HepG2 (cell line): Measurements from ENCODE around the gene MND1. TPM values are rescaled to one million over a fixed set of nuclear protein-coding genes. Genes with fewer than 3 reads are reported as not detected.

ENCODE experiments used
- ARHGAP35 ChIP-seq: sonication (generic); formaldehyde crosslinking; IDR thresholded peaks from 2 replicates; pipeline ENCODE4 v1.9.0; 2022; ENCODE audit warnings: mild to moderate bottlenecking, inconsistent platforms, moderate library complexity, missing genetic modification reagents, borderline replicate concordance
- FOXA1 ChIP-seq, 2 experiments: fragments of 450-650 bp in 1 of 2; sonication (generic) in 1 of 2; formaldehyde crosslinking in 1 of 2; IDR thresholded peaks; 2 replicates each; pipeline versions ENCODE4 v1.4.0 to v1.6.1; 2016 to 2020; ENCODE audit warnings: missing genetic modification reagents in 1 of 2
- HDAC1 ChIP-seq: sonication (generic); formaldehyde crosslinking; IDR thresholded peaks from 2 replicates; pipeline ENCODE4 v1.5.1; 2020; ENCODE audit warnings: mild to moderate bottlenecking, missing genetic modification reagents
- HNF4A ChIP-seq: sonication (generic); formaldehyde crosslinking; IDR thresholded peaks from 2 replicates; pipeline ENCODE4 v1.4.0; 2020; ENCODE audit warnings: missing genetic modification reagents
- KLF15 ChIP-seq: sonication (generic); formaldehyde crosslinking; IDR thresholded peaks from 2 replicates; pipeline ENCODE4 v1.8.1; 2023; ENCODE audit warnings: borderline replicate concordance, mild to moderate bottlenecking, inconsistent platforms, missing genetic modification reagents, mixed read lengths
- MTA3 ChIP-seq: sonication (generic); formaldehyde crosslinking; IDR thresholded peaks from 2 replicates; pipeline ENCODE4 v1.4.0; 2020; ENCODE audit warnings: missing genetic modification reagents
- PAWR ChIP-seq: sonication (generic); formaldehyde crosslinking; IDR thresholded peaks from 2 replicates; pipeline ENCODE4 v1.4.0; 2020; ENCODE audit warnings: missing genetic modification reagents, mild to moderate bottlenecking, borderline replicate concordance
- SAFB2 ChIP-seq: sonication (generic); formaldehyde crosslinking; IDR thresholded peaks from 2 replicates; pipeline ENCODE4 v1.5.1; 2020; ENCODE audit warnings: missing genetic modification reagents, low read depth, mild to moderate bottlenecking, borderline replicate concordance
- TBP ChIP-seq: sonication (generic); formaldehyde crosslinking; IDR thresholded peaks from 2 replicates; pipeline ENCODE4 v1.5.0; 2020; ENCODE audit warnings: missing genetic modification reagents
- TBX2 ChIP-seq: sonication (generic); formaldehyde crosslinking; IDR thresholded peaks from 2 replicates; pipeline ENCODE4 v1.5.0; 2020; ENCODE audit warnings: missing genetic modification reagents, mild to moderate bottlenecking, borderline replicate concordance
- U2AF1 ChIP-seq: fragments of 200-400 bp; formaldehyde crosslinking; optimal IDR thresholded peaks from 2 replicates; pipeline ENCODE3; 2017; ENCODE audit warnings: mild to moderate bottlenecking, low read depth, low read length
- ZBTB2 ChIP-seq: sonication (generic); formaldehyde crosslinking; IDR thresholded peaks from 2 replicates; pipeline ENCODE4 v1.8.0; 2022; ENCODE audit warnings: low read depth, missing genetic modification reagents
- ZNF3 ChIP-seq: IDR thresholded peaks from 2 replicates; pipeline ENCODE4 v1.7.0; 2017; ENCODE audit warnings: inconsistent platforms
- ZNF773 ChIP-seq: sonication (generic); formaldehyde crosslinking; IDR thresholded peaks from 2 replicates; pipeline ENCODE4 v1.4.0; 2020; ENCODE audit warnings: missing genetic modification reagents, borderline replicate concordance
- ZSCAN20 ChIP-seq: sonication (generic); formaldehyde crosslinking; IDR thresholded peaks from 2 replicates; pipeline ENCODE4 v1.4.0; 2020; ENCODE audit warnings: missing genetic modification reagents, mild to moderate bottlenecking, borderline replicate concordance
- ZSCAN5A ChIP-seq: sonication (generic); formaldehyde crosslinking; IDR thresholded peaks from 2 replicates; pipeline ENCODE4 v1.8.0; 2022; ENCODE audit warnings: mild to moderate bottlenecking, missing genetic modification reagents, borderline replicate concordance
- polyA plus RNA-seq, 8 experiments: library from polyadenylated mRNA; depleted of rRNA in 3 of 8; stranded (reverse) in 7 of 8; unstranded in 1 of 8; fragments of >200 nt; fragmentation: Illumina TruSeq in 4 of 8; extraction: Trizol in 4 of 8; gene quantifications; 2 replicates each; pipeline versions ENCODE4 v1.2.1 to v1.2.3, GENCODE V29; 2011 to 2016; ENCODE audit warnings: low read depth in 4 of 8, missing spikeins in 1 of 8, mixed read lengths in 1 of 8; ENCODE audit not compliant: insufficient read depth in 1 of 8
- total RNA-seq, 5 experiments: library from RNA; depleted of rRNA; stranded (reverse); fragments of >200 nt; fragmentation: Illumina TruSeq; extraction: Trizol; gene quantifications; 2 replicates each; pipeline ENCODE4 v1.2.3, GENCODE V29; 2016; ENCODE audit warnings: low read depth in 1 of 5
- TF ChIP-seq, protein P1 (sequence below): sonication (generic); formaldehyde crosslinking; IDR thresholded peaks from 2 replicates; pipeline ENCODE4 v1.8.1; 2022; ENCODE audit warnings: low read depth, mild to moderate bottlenecking, missing genetic modification reagents
- TF ChIP-seq, protein P2 (sequence below): IDR thresholded peaks from 2 replicates; pipeline ENCODE4 v1.6.1; 2016; ENCODE audit warnings: low read depth, control low read depth

The MND1 gene
- total and polyA plus RNA-seq, 2 of the 13 experiments (the other 11 are each of a cell fraction or from before 2014, with no cell fraction given) = 4.8 to 30.7 TPM

DNA sequence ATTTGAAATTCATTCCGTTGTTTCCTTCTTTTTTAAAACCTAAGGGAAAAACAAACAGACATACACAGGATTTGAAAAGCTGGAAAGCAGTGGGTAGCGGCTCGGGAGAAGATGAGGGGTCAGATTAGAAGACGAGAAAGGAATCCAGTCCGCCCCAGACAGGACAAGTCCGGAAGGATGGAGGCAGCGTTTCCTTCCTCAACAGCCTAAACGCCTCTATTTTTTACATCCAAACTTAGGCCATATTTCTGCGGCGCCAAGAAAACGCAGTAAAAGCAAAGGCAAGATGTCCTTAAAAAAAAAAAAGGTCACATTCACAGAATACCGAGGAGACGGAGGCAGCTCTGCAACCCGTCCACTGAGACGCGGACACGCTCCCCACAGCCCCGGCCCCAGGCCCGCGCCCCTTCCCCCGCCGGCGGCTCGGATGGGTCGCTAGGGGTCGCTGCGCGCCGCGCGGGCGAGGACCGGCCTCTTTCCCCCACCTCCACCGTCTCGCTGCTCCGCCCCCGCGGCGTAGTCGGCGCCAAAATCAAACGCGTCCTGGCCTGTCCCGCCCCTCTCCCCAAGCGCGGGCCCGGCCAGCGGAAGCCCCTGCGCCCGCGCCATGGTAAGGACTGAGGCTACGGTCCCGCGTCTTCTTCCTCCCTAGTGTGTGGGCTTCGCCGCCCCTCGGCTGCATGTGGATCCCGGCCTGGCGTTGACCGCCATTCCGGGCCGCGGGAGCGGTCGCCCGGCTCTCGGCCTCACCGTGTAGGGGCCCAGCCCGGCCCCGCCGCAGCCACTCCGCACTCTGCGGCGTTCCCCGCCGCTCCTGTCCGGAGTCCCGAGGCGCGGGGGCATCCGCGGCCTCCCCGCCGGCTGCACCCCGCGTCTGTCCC lies at the start of gene MND1 (continued):
- TF ChIP-seq TBP (CRISPR knock-in tag) (no peak), ZBTB2 (CRISPR knock-in tag) (0 out of 2 replicates have a peak, but pooled peaks have one; percentile 50), HNF4A (CRISPR knock-in tag) (peak; percentile 9; the same call in 1 of the 2 replicates), PAWR (no peak), TBX2 (peak; percentile 69), FOXA1 (IDR thresholded peaks at IDR 0.05) (no peak), FOXA1 (CRISPR knock-in tag; IDR thresholded peaks at IDR 0.05) (peak; percentile 25; the same call in 1 of the 2 replicates), ZSCAN20 (CRISPR knock-in tag) (0 out of 2 replicates have a peak, but pooled peaks have one; percentile 80), ZNF3 (CRISPR knock-in tag) (no peak), HDAC1 (CRISPR knock-in tag) (peak; percentile 97), ZSCAN5A (CRISPR knock-in tag) (peak; percentile 70; the same call in 1 of the 2 replicates), ZNF773 (CRISPR knock-in tag) (peak; percentile 82; the same call in 1 of the 2 replicates), ARHGAP35 (CRISPR knock-in tag) (0 out of 2 replicates have a peak, but pooled peaks have one; percentile 37), MTA3 (CRISPR knock-in tag) (no peak), U2AF1 (peak; percentile 33), SAFB2 (CRISPR knock-in tag) (peak; percentile 44; the same call in 1 of the 2 replicates), KLF15 (CRISPR knock-in tag) (peak; percentile 60; the same call in 1 of the 2 replicates)
- TF ChIP-seq, protein P1, sequence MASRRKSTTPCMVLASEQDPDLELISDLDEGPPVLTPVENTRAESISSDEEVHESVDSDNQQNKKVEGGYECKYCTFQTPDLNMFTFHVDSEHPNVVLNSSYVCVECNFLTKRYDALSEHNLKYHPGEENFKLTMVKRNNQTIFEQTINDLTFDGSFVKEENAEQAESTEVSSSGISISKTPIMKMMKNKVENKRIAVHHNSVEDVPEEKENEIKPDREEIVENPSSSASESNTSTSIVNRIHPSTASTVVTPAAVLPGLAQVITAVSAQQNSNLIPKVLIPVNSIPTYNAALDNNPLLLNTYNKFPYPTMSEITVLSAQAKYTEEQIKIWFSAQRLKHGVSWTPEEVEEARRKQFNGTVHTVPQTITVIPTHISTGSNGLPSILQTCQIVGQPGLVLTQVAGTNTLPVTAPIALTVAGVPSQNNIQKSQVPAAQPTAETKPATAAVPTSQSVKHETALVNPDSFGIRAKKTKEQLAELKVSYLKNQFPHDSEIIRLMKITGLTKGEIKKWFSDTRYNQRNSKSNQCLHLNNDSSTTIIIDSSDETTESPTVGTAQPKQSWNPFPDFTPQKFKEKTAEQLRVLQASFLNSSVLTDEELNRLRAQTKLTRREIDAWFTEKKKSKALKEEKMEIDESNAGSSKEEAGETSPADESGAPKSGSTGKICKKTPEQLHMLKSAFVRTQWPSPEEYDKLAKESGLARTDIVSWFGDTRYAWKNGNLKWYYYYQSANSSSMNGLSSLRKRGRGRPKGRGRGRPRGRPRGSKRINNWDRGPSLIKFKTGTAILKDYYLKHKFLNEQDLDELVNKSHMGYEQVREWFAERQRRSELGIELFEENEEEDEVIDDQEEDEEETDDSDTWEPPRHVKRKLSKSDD (CRISPR knock-in tag) = peak; percentile 60; the same call in 1 of the 2 replicates
- TF ChIP-seq, protein P2, sequence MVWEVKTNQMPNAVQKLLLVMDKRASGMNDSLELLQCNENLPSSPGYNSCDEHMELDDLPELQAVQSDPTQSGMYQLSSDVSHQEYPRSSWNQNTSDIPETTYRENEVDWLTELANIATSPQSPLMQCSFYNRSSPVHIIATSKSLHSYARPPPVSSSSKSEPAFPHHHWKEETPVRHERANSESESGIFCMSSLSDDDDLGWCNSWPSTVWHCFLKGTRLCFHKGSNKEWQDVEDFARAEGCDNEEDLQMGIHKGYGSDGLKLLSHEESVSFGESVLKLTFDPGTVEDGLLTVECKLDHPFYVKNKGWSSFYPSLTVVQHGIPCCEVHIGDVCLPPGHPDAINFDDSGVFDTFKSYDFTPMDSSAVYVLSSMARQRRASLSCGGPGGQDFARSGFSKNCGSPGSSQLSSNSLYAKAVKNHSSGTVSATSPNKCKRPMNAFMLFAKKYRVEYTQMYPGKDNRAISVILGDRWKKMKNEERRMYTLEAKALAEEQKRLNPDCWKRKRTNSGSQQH (CRISPR knock-in tag) = peak; percentile 89; the same call in 1 of the 2 replicates
